ENCODE measurements around the gene ARSB.
"Not testable (repeated sequence)": the region's sequence is repeated elsewhere in the genome, so short reads cannot be mapped to it uniquely, and the experiment has no call there.

ARSB gene

DNA sequence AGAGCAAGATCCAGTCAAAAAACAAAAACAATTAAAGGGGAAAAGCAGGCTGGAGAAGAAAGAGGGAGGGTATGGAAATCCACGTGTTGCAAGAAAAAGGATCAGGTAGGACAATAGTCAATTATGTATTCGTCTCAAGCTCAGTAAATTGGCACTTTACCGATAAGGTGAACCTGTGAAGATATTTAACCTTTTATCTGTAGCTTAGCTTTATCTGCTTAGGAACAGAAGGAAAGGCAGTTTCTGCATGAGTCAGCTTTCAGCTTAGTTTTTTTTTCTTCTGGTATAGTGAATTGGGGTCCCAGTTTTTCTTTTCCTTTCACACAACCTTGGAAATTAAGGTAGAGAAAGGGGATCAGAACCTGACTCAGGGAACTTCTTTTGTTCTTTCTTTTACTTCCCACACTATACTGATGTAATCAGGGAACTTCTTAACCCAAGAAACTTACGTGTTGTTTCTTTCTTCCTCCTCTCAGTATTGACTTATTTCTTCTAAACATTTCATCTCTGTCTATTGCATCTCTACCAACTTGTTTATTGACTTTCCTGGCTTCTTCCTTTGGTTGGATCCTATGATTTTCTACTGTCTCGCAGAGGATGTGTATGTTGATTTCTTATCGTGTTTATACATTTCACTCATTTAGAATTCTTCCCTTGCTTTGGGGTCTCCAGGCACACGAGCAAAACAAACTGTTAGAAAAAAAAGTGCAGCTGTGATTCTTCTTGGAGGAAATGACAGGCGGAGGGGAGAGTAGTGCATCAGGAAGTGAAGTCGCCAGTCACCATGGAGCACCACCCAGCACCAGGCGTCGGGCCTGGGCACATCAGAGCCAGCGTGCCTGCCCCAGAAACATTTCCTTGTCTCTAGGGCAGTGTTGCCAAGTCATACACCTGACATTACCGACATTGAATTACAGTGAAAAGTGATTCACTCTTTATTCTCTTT, 213.6 kb downstream of the ARSB start:
- DNase-seq, result no peak

DNA sequence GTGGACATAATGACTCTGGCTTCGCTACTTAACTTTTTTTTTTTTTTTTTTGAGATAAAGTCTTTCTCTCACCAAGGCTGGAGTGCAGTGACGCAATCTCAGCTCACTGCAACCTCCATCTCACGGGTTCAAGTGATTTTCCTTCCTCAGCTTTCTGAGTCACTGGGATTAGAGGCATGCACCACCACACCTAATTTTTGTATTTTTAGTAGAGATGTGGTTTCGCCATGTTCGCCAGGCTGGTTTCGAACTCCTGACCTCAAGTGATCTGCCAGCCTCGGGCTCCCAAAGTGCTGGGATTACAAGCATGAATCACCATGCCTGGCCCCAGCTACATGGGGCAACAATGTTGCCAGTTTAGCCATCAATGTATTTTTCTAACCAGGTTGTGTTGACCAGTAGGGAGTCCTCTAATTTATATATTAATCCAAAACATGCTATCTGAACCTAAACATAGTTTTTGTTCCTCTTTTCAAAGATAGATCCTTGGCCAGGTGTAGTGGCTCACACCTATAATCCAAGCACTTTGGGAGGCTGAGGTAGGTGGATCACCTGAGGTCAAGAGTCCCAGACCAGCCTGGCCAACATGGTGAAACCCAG, 216.2 kb downstream of the ARSB start:
- no peak for DNase-seq

DNA sequence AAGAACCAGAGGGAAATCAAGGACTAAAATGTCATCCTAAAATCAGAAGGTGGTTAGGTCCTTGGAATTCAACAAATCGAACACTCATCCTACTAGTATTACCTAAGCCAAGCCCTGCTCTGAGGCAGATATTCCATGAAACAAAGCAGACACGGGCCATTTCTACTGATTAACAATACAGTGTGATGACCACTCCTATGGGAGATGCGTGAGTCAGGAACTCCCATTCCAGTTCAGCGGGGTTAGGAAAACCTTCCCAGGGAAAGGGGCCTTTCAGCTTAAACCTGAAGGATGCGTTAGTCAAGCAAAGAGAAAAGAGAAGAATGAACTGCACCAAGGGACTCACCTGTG, 218.7 kb downstream of the ARSB start:
- no peak for DNase-seq

DNA sequence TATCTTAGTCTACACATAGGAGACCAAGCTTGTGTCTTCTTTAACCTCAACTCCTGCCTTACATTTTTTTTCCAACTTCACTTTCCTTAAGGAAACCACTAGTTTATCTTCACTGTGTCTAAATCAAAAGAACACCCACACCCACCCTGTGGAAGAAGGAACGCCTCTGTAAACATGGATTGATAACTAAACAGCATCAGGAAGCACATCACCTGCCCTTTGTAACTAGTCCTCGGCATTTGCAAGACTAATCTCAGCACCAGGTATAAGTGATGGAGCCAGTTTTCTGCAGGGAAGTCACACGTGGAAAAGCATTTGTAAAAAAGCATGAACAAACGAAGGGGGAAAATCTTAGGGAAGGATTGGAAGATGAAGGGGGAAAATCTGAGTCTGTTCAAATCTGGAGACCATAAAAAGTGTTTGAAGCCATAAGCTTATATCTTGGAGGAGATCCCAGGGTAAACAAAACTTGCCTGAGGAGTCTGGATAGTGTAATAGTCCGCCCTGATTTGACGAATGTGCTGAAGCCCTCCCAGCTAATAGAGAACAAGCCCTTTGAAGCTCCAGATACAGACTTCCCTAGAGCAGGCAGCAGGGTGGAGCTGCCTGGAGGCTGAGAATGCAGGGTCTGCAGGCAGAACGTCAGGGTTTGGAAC, 219.2 kb downstream of the ARSB start:
- DNase-seq, result no peak

DNA sequence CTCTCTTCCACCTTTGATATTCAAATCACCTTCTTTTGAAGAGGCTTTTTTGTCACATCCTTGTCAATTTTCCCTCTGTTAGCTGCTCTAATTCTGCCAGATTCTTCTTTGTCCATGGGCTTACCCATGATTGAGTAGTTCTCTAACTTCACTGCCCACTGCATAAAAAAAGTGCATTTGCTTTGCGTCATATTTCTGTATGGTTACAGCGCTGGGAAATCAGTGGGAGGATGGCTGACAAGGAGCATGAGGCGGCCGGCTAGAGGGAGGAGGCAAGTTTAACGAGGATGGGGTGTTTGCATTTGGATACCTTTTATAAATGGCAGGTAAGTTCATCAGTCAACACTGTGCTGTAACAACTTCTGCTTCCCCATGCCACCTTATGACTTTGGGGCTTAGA, 220.0 kb downstream of the ARSB start:
- no peak for DNase-seq

DNA sequence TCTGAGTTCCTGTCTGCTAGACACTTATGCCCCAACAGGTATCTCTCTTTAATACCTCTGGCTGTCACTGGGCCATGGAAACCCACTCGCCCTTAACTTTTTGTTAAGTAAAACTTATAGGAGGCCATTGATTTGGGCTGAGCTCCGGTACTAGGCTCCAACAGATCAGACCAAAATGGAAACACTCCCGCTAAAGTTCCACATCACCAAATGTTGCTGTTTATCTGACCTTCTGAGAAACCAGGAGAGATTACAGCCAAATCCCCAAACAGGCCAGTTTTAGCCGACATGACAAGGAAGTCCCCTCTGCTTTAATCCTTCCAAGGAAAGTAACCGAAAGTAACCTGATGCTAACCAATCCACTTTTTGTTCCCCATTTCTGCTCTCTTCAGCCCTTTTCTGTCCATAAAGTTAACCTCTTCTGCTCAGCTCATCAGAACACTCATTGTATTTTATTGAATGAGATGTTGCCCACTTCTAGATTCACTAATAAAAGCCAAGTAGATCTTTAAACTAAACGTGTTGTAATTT, 221.4 kb downstream of the ARSB start:
- no peak for DNase-seq

DNA sequence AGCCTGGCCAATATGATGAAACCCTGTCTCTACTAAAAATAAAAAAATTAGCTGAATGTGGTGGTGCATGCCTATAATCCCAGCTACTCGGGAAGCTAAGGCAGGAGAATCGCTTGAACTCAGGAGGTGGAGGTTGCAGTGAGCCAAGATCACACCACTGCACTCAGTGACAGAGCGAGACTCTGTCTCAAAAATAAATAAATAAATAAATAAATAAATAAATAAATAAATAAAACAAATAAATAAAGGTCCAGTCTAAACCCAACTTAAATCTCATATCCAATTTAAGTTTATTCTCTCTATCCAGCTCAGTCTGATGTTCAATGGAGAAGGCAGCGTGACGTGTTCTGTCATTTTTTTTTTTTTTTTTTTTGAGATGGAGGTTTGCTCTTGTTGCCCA, 222.4 kb downstream of the ARSB start:
- DNase-seq, result not testable (repeated sequence)

DNA sequence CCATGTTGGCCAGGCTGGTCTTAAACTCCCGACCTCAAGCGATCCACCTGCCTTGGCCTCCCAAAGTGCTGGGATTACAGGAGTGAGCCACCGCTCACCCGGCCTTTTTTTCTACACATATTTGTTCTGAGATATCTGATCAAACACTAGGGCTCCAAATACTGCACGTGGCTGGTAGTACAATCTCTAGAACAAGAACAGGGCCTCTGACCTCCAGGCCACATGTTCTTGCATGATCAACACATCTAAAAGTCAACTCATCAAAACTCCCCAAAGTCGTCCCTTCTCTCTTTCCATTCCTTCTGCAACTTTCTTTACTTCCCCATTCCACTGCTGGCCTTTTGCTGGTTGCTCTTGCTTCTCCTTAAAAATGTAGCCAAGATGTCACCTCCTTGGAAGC, 223.3 kb downstream of the ARSB start:
- DNase-seq, result no peak

DNA sequence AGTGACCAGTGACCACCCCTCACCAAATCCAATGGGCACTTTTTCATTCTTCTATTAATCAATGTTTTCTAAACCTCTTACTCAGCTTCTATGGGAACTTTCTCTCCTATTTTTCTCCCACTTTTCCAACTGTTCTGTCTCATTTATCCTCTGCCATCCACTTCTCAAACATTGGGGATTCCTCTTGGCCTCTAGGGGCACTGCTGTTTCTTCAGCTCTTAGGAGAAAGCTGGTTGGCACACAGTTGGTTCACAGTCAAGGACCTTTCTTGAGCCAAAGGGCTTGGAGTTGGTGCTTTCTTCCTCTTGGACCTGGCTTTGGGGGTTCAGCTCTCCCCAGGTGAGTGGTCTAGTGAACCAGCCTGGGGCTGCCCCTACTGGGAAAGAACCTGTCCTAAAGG, 224.3 kb downstream of the ARSB start:
- no peak for DNase-seq

DNA sequence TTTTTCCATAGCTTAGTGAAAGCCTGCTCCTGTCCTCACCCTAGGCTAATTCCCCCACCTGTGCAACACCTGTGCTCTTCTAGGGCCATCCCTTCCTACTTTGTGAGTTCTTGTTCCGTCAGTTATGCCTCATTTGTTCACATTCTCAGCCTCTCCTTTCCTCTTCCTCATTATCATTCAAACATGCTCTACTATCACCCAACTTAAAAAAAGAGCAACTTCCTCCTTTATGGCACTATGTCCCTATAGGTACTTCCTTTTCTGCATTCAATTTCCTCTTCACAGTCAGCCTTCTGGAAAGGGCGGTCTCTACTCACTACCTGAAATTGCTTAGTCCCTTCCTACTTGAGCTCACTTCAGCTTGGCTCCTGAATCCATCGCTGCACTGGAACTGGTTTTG, 224.7 kb downstream of the ARSB start:
- no peak for DNase-seq

DNA sequence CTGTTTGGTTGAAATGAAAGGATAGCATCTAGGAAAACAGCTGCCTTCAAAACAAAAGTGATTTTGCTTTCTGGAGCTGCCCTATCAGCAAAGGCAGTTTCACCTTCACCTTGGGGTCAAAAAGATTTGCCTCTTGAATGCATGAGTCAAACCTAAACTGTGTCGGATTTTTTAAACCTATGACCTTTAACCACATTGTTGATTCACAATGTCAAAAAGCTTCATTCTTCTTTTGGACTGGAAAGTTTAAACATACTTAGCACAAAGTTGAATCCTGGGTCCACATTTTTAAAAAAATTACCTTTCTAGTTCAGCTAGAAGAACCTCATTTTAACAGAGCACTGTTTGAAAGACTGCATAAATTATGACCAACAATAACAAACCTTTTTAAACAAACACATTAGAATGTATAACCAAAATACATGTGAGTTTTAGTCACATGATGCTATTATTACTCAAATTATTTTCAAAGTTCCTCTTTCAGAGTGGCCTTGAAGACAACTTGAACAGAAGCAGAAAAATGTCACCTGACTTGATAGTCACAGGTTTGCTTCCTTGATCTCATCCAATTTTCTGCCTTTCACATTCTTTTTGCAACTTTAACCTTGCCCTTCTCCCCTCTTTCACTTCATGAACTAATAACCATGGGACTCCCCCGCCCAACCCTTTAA, 226.8 kb downstream of the ARSB start:
- DNase-seq, result no peak

DNA sequence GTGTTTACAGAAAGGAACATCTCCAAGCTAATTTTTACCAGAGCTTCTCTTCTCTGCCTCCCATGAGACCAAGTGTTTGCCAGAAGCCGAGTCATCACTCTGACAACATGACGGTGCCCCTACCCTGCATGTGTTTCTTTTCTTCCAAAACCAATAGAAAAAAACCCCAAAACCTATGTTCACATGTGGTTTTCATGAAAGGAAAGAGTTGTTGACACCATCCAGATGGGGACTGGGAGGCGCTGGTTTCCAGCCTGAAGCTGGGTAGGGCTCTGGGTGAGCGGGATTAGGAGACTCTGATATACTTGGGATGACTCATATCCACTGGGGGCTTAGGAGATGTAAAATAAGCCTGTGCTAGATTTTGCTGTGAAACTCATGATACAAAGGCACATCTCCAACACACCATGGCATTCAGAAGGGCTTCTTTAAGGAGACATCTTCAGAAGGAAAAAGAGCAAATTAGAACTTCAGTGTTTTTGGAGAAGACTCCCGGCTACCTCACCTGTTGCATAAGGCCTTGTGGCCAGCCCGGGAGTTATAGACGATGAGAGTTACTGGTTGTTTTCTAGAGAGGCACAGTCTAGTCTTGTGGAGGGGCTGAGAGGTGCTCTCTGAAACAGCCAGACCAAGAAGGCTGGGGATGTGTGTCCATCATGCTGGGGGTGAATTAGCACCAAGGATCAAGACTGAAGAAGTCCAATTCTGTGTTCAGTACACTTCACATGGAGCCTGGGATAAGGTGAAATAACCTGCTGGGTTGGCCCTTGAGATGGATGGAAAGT, 227.6 kb downstream of the ARSB start:
- no peak for DNase-seq

DNA sequence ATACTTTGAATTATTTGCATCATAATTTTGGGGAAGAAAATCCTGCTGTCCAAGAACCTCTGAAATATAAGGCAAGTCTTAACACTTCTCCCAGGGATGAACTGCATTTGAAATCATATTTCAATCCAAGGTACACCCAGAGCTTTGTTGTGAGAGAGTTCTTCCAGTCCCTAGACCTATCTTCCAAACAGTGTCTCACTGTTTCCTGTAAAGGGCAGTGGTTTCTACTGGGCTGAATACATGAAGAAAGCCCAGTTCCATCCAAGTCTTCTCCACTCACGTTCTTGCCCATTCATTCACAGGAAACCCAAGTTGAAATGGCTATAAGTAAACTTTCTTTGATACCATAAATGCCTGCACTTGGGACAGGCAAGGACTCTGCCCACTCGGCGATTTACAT, 228.3 kb downstream of the ARSB start:
- no peak for DNase-seq

DNA sequence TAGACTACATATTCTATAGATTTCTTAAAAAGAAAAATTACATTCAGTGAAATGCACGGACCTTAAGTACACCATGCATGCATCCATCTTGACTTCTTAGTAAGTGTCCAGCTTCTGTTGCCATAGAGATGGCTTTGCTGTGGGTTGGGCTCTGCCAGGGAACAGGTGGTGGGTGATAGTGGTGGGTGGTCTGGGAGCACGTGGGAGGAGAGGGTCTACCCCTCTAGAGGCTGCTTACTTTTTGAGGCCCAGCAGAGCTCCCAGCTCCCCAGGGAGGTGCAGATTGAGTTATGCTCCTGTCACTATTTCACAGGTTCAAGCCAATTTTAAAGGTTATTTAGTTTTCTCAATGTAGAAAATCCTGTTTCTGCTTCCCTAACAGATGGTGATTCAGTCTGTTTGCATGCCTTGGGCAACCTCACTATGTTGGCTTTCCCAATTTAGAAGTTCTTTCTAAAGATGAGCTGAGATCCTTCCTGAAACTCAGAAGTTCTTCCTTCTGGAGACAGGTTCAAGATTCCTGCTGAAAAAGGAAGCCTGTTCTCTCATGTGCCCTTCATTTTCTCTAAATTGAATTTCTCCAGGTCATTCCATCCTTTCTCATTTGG, 229.2 kb downstream of the ARSB start:
- DNase-seq, result no peak

DNA sequence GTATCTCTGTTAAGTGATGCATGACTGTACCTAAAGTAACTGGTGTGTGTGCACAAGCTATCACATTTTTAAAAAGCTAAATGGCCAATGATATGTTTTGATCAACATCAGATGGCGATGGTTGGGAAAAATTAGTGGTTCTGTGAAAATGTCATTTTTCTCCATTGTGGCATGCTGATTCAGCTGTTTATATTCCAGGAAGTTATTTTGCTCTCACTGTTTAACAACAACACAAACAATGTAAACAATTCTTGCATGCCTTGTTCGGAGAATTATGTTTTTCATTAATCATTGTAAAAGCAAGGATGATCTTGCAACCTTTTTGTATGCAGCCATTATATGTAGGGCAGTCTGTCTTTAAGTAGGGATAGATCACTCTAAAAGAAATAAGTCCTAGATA, 230.5 kb downstream of the ARSB start:
- DNase-seq, result no peak

DNA sequence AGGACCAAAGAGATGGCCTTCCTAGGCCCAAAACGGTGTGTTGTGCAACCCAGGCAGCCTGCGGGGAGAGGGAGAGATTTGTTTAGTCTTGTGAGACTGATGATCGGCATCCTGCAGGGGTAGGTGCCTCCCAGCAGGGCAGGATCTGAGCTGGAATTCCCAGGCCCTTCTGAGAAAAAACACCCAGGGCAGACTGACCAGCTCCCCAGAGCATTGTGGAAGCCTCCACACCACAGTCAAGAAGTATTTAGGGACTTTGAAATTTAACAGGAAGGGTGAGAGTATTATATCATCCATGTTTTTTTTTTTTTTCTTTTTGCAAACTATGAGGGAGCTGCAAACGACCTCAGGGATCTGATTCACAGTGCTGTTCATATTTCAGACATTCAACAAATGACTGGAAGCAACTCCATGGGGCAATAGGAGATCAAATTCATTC, 232.0 kb downstream of the ARSB start:
- no peak for DNase-seq

DNA sequence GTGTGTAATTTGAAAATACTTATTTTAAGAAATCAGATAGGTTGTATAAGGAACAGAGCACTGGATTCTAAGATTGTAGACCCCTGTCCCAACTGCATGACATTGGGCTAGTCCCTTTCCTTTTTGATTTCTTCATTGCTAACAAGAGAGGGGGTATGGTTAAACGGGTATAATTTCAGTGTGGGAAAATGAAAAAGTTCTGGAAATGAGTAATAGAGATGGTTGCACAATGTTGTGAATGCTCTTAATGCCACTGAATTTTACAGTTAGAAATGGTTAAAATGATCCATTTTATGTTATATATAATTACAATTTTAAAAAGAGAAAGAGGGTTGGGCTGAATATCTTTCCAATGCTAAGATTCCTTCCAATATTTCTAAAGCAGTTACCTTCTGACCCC, 233.2 kb downstream of the ARSB start:
- no peak for DNase-seq

DNA sequence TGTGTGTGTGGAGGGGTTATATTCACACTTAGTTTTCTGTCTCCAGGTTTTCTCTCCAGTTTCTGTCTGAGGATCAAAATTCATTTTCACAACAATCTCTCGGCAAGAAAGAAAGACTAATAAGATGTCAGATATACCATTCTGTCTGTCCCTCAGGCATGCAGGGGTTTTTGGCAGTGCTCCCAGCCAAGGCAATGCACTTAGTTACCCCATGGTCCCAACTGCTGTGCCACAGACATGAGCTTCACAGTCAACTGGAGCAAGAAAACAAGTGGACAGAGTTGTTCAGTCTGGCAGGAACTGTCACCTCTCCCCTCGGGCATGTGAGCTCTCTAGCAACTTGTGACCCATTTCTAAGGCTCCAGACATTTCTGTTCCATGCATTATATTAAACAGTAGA, 234.8 kb downstream of the ARSB start:
- no peak for DNase-seq

DNA sequence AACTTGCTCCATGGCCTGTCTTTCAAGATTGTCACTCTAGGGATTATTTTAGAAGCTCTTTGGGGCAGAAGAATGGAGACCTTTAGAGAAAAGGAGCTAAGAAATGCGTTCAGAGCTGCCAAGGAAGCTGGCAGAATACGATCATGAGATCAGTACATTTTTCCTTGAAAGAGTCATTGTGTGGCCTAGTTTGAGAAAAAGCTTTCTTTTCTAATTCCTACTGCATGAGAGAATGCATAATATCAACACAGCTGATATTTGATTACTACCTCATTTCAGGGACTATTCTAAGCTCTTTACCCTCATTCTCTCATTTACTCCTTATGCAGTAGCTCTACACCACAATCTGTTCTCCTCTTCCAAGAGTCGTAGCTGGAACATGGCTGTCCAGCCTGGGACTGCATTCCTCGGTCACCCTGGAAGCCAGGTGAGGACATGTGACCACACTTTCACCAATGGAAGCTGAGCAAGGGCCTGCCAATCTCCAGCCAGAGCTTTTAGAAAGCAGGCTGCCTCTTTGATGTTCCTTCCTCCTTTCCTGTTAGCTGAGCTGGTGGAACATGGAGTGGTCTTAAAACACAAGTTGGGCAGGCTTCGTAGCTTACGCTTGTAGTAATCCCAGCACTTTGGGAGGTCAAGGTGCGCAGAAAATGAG, 237.3 kb downstream of the ARSB start:
- DNase-seq, result no peak

DNA sequence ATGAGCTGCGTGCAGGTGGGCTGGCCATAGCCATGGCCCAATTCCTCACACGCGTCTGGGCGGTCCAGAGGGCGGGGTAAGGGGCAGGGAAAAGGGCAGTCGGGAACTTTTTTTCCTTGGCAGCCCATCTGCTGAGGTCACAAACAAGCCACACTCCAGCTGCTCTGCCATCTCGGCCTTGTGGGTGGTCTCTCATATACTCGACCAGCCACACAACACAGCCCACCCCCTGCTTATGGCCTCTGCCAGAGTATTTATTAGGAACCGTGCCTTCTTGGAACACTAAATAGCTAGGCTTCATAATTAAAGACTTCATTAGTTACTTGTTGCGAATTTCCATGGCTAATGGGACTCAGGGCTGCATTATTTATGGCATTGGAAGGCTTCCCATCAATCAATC, 238.1 kb downstream of the ARSB start:
- no peak for DNase-seq

DNA sequence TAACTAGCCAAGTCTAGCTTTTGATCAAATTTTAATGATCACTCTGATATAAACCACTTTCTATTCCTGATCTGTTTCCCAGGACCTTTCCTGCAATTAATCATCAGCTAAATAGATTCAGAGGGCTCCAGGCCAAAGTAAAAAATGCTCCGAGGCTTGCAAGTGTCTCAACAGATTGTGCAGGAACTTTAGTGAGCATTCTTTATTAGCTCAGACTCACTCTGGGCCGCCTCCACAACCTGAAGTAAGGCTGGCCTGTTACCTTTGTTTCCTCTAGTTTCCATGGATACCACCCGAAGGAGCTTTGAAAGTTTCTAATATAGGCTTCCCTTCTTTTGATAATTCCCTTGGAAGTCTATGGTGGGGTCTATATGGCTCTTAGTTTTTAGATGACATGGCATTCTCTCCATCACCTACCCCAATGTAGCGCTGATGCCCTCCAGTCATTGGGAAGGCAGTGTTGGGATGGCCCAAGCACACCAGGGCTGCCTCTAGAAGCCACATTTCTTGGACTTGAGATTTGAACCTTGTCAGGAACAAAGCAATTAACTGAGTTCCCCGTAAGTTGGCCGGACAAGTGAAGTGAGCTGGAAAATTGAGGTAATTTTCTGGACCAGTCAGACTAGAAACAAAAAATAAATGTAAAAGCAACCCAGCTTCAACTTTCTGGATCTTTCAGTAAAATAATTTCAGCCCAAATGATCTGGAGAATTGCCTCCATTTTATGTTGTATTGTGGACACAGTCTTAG, 238.9 kb downstream of the ARSB start:
- DNase-seq, result no peak

All from DMS79 (cell line).